Activated CD8-positive, alpha-beta memory T cell treated with anti-CD3 and anti-CD28 coated beads, Interleukin-2, amount 50 U/mL, for 1 hour (primary cell): ENCODE data around the gene EMC1.
A peak's percentile ranks its signal among the peaks of the same experiment; 100 is the strongest.
"Not testable (repeated sequence)": the region's sequence is repeated elsewhere in the genome, so short reads cannot be mapped to it uniquely, and the experiment has no call there.

ENCODE experiments used
- DNase-seq: peaks from one replicate; pipeline ENCODE4 v3.0.0-alpha.2; 2020; ENCODE audit errors: extremely low read depth

Gene EMC1

GRCh38 chr1:19260211-19261138, 9.2 kb upstream of the EMC1 start:
- no peak for DNase-seq

GRCh38 chr1:19258353-19258752, 7.0 kb upstream of the EMC1 start:
- DNase-seq: no peak

- DNase-seq: no peak
Measured at GRCh38 chr1:19257178-19257914, 6.0 kb upstream of the EMC1 start.

- DNase-seq: not testable (repeated sequence)
Measured at GRCh38 chr1:19256301-19256700, 5.0 kb upstream of the EMC1 start.

- DNase-seq: no peak
Measured at GRCh38 chr1:19255288-19255687, 4.0 kb upstream of the EMC1 start.

GRCh38 chr1:19254416-19254815, 3.1 kb upstream of the EMC1 start:
- DNase-seq: no peak

GRCh38 chr1:19250629-19251304, 557 bp downstream of the EMC1 start:
- no peak for DNase-seq

GRCh38 chr1:19240673-19241538, 10.4 kb downstream of the EMC1 start:
- peak; percentile 14 for DNase-seq

- no peak for DNase-seq
Measured at GRCh38 chr1:19239876-19240275, 11.4 kb downstream of the EMC1 start.

- DNase-seq: no peak
Measured at GRCh38 chr1:19234224-19234623, 17.1 kb downstream of the EMC1 start.

GRCh38 chr1:19232524-19232846, 18.8 kb downstream of the EMC1 start:
- DNase-seq: no peak

- DNase-seq: not testable (repeated sequence)
Measured at GRCh38 chr1:19231736-19232523, 19.4 kb downstream of the EMC1 start.

- no peak for DNase-seq
Measured at GRCh38 chr1:19229828-19230325, 21.4 kb downstream of the EMC1 start.

GRCh38 chr1:19229229-19229628, 22.1 kb downstream of the EMC1 start:
- DNase-seq: no peak

- no peak for DNase-seq
Measured at GRCh38 chr1:19222979-19223824, 28.1 kb downstream of the EMC1 start.

GRCh38 chr1:19222573-19222972, 28.8 kb downstream of the EMC1 start:
- no peak for DNase-seq

- DNase-seq: no peak
Measured at GRCh38 chr1:19220991-19221390, 30.3 kb downstream of the EMC1 start.

GRCh38 chr1:19220080-19220846, 31.1 kb downstream of the EMC1 start:
- no peak for DNase-seq

- no peak for DNase-seq
Measured at GRCh38 chr1:19219451-19219850, 31.9 kb downstream of the EMC1 start.
